ENCODE data around the gene GABRB1. TPM values are rescaled to one million over a fixed set of nuclear protein-coding genes. Genes with fewer than 3 reads are reported as not detected.

The GABRB1 gene
- total RNA-seq, 3 donors from 2014 or later = 2.5 TPM; not detected in 2

DNA sequence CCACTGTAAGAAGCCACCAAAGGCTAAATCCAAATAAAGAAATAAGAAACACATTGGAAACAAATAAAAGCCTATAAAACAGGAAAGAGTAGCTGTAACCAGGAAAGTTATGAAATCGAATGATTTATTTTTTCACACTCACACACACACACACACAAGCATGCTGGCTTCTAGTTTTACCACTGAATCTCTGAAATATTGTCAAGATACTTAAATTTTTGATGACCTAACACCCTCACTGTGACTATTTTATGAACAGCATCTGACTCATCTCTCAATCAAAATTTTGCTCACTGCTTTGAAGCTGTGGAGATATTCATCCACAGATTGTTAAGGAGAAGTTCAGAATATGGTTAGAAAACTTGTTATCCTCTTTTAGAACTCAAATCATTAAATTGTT, 13.9 kb upstream of the GABRB1 start:
- Histone ChIP-seq H3K4me3 (no peak overlapping the region), H3K27ac (no peak overlapping the region), H3K9me3 (no peaks in the 10 kb centered on the region), H3K4me1 (no peaks in the 10 kb centered on the region), H3K27me3 (no peaks in the 10 kb centered on the region), H3K36me3 (no peaks in the 10 kb centered on the region)
- TF ChIP-seq, protein P1, sequence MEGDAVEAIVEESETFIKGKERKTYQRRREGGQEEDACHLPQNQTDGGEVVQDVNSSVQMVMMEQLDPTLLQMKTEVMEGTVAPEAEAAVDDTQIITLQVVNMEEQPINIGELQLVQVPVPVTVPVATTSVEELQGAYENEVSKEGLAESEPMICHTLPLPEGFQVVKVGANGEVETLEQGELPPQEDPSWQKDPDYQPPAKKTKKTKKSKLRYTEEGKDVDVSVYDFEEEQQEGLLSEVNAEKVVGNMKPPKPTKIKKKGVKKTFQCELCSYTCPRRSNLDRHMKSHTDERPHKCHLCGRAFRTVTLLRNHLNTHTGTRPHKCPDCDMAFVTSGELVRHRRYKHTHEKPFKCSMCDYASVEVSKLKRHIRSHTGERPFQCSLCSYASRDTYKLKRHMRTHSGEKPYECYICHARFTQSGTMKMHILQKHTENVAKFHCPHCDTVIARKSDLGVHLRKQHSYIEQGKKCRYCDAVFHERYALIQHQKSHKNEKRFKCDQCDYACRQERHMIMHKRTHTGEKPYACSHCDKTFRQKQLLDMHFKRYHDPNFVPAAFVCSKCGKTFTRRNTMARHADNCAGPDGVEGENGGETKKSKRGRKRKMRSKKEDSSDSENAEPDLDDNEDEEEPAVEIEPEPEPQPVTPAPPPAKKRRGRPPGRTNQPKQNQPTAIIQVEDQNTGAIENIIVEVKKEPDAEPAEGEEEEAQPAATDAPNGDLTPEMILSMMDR (IDR thresholded peaks at IDR 0.05) = no peak
- no peak for TF ChIP-seq POLR2AphosphoS5 (IDR thresholded peaks at IDR 0.05)
- no peak for TF ChIP-seq POLR2A (IDR thresholded peaks at IDR 0.05)
- no peak for DNase-seq (ENCODE audit: low spot score in 2 of 2)
- intact Hi-C loops (cut with DNase I; ENCODE audit: low total_unique reads) = loop anchor here (2.0 kb wide), 1 partner anchor 19 kb away; no protein-coding TSS in a partner anchor

DNA sequence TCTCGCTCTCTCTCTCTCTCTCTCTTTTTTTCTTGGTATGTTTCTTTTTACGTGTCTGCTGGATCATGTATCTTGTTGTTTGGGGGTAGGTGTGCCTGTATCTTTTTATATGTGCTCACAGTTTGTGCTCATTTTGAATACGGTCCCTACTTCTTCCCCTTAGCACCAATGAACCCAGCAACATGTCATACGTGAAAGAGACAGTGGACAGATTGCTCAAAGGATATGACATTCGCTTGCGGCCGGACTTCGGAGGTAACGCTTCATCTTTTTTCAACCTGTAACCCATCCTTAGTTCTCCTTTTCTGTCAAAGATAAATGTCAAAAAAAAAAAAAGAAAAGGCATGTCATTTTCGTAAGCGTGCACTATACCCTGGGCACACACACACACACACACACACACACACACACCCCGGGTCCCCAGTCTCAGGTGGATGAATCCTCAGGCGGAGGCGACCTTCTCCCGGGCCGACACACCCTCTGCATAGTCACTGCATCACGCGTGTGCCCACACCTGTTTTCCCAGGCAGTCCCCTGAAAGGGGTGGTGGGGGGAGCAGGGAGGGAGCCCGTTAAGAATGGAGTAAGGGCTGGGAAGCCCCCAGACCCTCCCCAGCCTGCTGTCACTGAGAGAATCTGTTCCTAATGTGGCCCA, 511 bp downstream of the GABRB1 start:
- no peaks in the 10 kb centered on the region for H3K4me1 ChIP-seq
- H3K27ac ChIP-seq = no peak overlapping the region

DNA sequence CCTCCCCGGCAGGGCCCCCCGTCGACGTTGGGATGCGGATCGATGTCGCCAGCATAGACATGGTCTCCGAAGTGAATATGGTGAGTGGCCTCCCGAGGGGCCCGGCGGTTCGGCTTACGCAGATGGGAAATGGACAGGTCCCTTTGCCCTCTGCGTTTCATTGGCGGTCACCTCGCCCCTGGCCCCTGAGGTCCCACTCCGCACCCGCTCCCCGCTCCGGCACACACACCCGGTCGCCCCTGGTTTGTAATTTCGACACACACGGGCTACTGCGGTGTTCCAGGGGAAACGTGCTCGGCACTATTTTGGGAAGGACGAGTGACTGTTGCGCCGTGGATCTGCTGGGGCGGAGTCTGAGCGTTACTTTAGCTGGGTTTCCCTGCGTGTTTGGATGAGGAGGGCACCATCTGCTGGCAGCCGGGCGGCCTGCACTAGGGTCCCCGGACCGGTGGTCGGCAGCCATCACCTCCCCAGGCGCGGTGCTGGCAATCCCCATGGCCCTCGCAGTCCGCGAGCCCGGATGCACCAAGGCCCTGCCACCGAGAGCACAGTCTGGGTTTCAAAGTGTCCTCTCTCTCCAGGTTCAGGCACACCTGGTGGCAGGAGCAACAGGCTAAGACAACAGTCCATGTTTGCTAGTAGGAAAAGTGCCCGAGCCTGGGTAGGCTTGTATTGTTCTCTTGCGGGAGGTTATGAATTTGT, 1.2 kb downstream of the GABRB1 start:
- no peak for TF ChIP-seq POLR2AphosphoS5 (IDR thresholded peaks at IDR 0.05)
- TF ChIP-seq, protein P1 (IDR thresholded peaks at IDR 0.05) = peak in 2 of 3 donors; percentile 24 to 33

More for the DNA sequence above, 511 bp downstream of the GABRB1 start:
- Histone ChIP-seq H3K27me3 (peaks cover 0 to 17% of the 10 kb centered on the region in 2 donors), H3K9me3 (no peaks in the 10 kb centered on the region), H3K4me3 (peak overlapping the region; percentile 23 to 68 (median 50)), H3K36me3 (no peaks in the 10 kb centered on the region)
- DNase-seq (ENCODE audit: low spot score in 2 of 2) = no peak
- TF ChIP-seq, protein P1 (IDR thresholded peaks at IDR 0.05) = no peak
- TF ChIP-seq POLR2AphosphoS5 (IDR thresholded peaks at IDR 0.05) (no peak), POLR2A (IDR thresholded peaks at IDR 0.05) (no peak)
- intact Hi-C loops (cut with DNase I; ENCODE audit: low total_unique reads) = no loop called here

DNA sequence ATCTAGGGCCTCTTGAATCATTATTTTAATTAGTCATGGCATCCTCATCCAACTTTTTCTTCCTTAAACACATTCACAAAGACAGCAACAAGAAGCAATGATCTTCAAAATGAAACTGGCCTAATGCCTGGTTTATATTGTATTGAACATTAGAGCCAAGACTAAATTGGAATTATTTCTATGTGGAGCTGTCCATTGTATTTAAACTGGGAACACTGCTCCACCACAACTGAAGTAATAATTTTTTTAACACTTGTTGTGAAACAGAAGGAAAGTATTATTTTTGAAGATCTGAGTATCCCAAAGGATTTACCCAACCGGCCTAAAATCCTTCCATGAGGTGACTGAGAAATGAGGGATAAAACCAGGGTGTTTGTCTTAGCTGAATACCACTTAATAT, 6.9 kb downstream of the GABRB1 start:
- H3K27me3 ChIP-seq = no peaks in the 10 kb centered on the region
- intact Hi-C loops (cut with DNase I; ENCODE audit: low total_unique reads) = no loop called here
- no peaks in the 10 kb centered on the region for H3K9me3 ChIP-seq
- no peaks in the 10 kb centered on the region for H3K36me3 ChIP-seq
- DNase-seq (ENCODE audit: low spot score in 2 of 2) = no peak
- H3K4me1 ChIP-seq = no peaks in the 10 kb centered on the region
- no peak overlapping the region for H3K4me3 ChIP-seq
- H3K27ac ChIP-seq = no peak overlapping the region
- TF ChIP-seq POLR2A (IDR thresholded peaks at IDR 0.05) = no peak
- TF ChIP-seq POLR2AphosphoS5 (IDR thresholded peaks at IDR 0.05) = no peak
- TF ChIP-seq, protein P1 (IDR thresholded peaks at IDR 0.05) = no peak

More for the DNA sequence above, 1.2 kb downstream of the GABRB1 start:
- Histone ChIP-seq H3K27me3 (peaks cover 0 to 17% of the 10 kb centered on the region in 2 donors), H3K9me3 (no peaks in the 10 kb centered on the region), H3K4me3 (peak overlapping the region; percentile 23 to 68 (median 50)), H3K4me1 (no peaks in the 10 kb centered on the region), H3K36me3 (no peaks in the 10 kb centered on the region), H3K27ac (no peak overlapping the region)
- intact Hi-C loops (cut with DNase I; ENCODE audit: low total_unique reads) = no loop called here
- peak in 1 of 2 donors; percentile 50 for DNase-seq (ENCODE audit: low spot score in 2 of 2)

DNA sequence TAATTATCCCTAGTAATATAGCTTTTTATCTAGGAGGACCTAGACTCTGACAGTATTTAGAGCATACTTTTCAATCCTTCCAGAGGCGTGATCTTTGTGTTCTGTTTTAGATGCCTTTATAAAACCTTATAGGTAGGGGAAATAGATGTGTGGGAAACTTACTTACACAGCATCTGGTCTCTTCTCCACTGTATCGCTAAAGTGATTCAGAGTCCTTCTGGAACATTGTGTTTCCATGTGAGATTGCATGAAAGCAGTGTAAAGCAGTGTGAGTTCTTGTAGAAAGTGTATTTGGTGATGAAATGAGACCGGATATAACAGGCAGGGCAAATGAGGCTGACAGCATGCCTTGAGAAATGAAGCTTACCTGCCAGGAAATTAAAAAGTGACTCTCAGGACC, 9.5 kb downstream of the GABRB1 start:
- intact Hi-C loops (cut with DNase I; ENCODE audit: low total_unique reads) = no loop called here
- no peak overlapping the region for H3K4me3 ChIP-seq
- no peaks in the 10 kb centered on the region for H3K27me3 ChIP-seq
- H3K36me3 ChIP-seq = no peaks in the 10 kb centered on the region
- no peak for DNase-seq (ENCODE audit: low spot score in 2 of 2)
- no peaks in the 10 kb centered on the region for H3K4me1 ChIP-seq
- no peak overlapping the region for H3K27ac ChIP-seq
- H3K9me3 ChIP-seq = no peaks in the 10 kb centered on the region
- TF ChIP-seq, protein P1 (IDR thresholded peaks at IDR 0.05) = no peak
- TF ChIP-seq POLR2A (IDR thresholded peaks at IDR 0.05) (no peak), POLR2AphosphoS5 (IDR thresholded peaks at IDR 0.05) (no peak)
